Endothelial cell of umbilical vein (primary cell): ENCODE measurements around the gene CEP85L. TPM values are rescaled to one million over a fixed set of nuclear protein-coding genes. Genes with fewer than 3 reads are reported as not detected.

Experiments
- BruUV-seq: library from RNA; stranded (reverse); fragments of 400-500 nt; replicated peaks from 2 replicates; lab custom pipeline; 2021; lab: Mats Ljungman, UMichigan
- CTCF ChIA-PET: fragments of 300-600, 350-600 bp; sonication (Branson Sonifier 250); formaldehyde crosslinking; loops from one replicate; lab custom pipeline; 2021; ENCODE audit warnings: antibody characterized with exemption, inconsistent platforms; lab: Charles Lee
- POLR2A ChIA-PET: fragments of 300-600, 350-600 bp; sonication (Branson Sonifier 250); formaldehyde crosslinking; loops from one replicate; lab custom pipeline; 2021; ENCODE audit warnings: antibody characterized with exemption, inconsistent platforms; lab: Charles Lee
- DNase-seq: peaks from one replicate; pipeline ENCODE4 v3.0.0-alpha.2; 2011; ENCODE audit warnings: low read depth, low spot score
- FAIRE-seq: peaks from 2 replicates; lab custom pipeline; 2011; peaks lifted over from hg19 to GRCh38; lab: Jason Lieb, UNC
- H2AFZ ChIP-seq: 2 replicates; pipeline ENCODE4 v1.6.0; 2012; ENCODE audit warnings: low read depth, low read length, control low read depth, inconsistent platforms
- H3K27ac ChIP-seq: 2 replicates; pipeline ENCODE4 v1.5.1; 2011; ENCODE audit warnings: low read depth, mild to moderate bottlenecking, control low read depth, low read length, moderate library complexity; ENCODE audit not compliant: insufficient read depth
- H3K27me3 ChIP-seq, 2 experiments: 2 replicates each; pipeline versions ENCODE4 v1.6.0 to v1.6.1; 2011; ENCODE audit warnings: low read length in 2 of 2, mixed read lengths in 1 of 2; ENCODE audit not compliant: control insufficient read depth in 2 of 2, insufficient read depth in 2 of 2
- H3K36me3 ChIP-seq, 2 experiments: 2 replicates in 1 of 2; 3 replicates in 1 of 2; pipeline ENCODE4 v1.5.1; 2011; ENCODE audit warnings: low read length in 2 of 2, mild to moderate bottlenecking in 1 of 2, moderate library complexity in 1 of 2; ENCODE audit not compliant: control insufficient read depth in 2 of 2, insufficient read depth in 2 of 2; ENCODE audit errors: extremely low read depth in 1 of 2
- H3K4me1 ChIP-seq: 3 replicates; pipeline ENCODE4 v1.5.1; 2011; ENCODE audit warnings: mild to moderate bottlenecking, low read length; ENCODE audit not compliant: control insufficient read depth, insufficient read depth; ENCODE audit errors: extremely low read depth
- H3K4me2 ChIP-seq: 2 replicates; pipeline ENCODE4 v1.6.1; 2011; ENCODE audit warnings: low read length, control low read depth, mixed read lengths; ENCODE audit not compliant: insufficient read depth
- H3K4me3 ChIP-seq, 3 experiments: fragments of 200-600 bp in 1 of 3; sonication (generic), shearing (Covaris generic) in 1 of 3; replicated peaks in 1 of 3; 2 replicates each; pipeline ENCODE4 v1.5.1; 2011 to 2016; ENCODE audit warnings: control low read depth in 3 of 3, low read length in 3 of 3, mild to moderate bottlenecking in 2 of 3, inconsistent platforms in 1 of 3, low read depth in 1 of 3, moderate library complexity in 1 of 3; ENCODE audit not compliant: insufficient read depth in 1 of 3
- H3K79me2 ChIP-seq: 2 replicates; pipeline ENCODE4 v1.6.0; 2012; ENCODE audit warnings: low read length, inconsistent platforms; ENCODE audit not compliant: control insufficient read depth, insufficient read depth
- H3K9ac ChIP-seq: replicated peaks from 2 replicates; pipeline ENCODE3; 2011; ENCODE audit warnings: low read length, control low read depth; ENCODE audit not compliant: insufficient read depth; ENCODE audit errors: extremely low read depth
- H3K9me1 ChIP-seq: replicated peaks from 3 replicates; pipeline ENCODE4 v1.6.0; 2011; ENCODE audit warnings: mild to moderate bottlenecking, low read length; ENCODE audit not compliant: control insufficient read depth, insufficient read depth; ENCODE audit errors: extremely low read depth
- H3K9me3 ChIP-seq: replicated peaks from 2 replicates; pipeline ENCODE4 v1.5.1; 2012; ENCODE audit warnings: low read length, inconsistent platforms; ENCODE audit not compliant: control insufficient read depth, insufficient read depth
- H4K20me1 ChIP-seq: replicated peaks from 2 replicates; pipeline ENCODE3; 2011; ENCODE audit warnings: mild to moderate bottlenecking, low read length; ENCODE audit not compliant: control insufficient read depth, insufficient read depth; ENCODE audit errors: extremely low read depth
- EZH2 ChIP-seq: IDR thresholded peaks from 2 replicates; pipeline ENCODE4 v1.6.1; 2012; ENCODE audit warnings: borderline replicate concordance, low read depth, mild to moderate bottlenecking, moderate library complexity, low read length, inconsistent platforms; ENCODE audit not compliant: severe bottlenecking
- FOS ChIP-seq: IDR thresholded peaks from 2 replicates; pipeline ENCODE4 v1.6.1; 2011; ENCODE audit warnings: mild to moderate bottlenecking, low read length, moderate library complexity, borderline replicate concordance; ENCODE audit not compliant: insufficient read depth
- GATA2 ChIP-seq: IDR thresholded peaks from 2 replicates; pipeline ENCODE4 v1.7.0; 2011; ENCODE audit warnings: low read depth, mild to moderate bottlenecking, moderate library complexity, mixed read lengths, low read length; ENCODE audit not compliant: insufficient read length, insufficient read depth
- JUN ChIP-seq: IDR thresholded peaks from 2 replicates; pipeline ENCODE4 v1.6.1; 2011; ENCODE audit warnings: borderline replicate concordance, low read depth; ENCODE audit not compliant: insufficient read length, insufficient read depth
- POLR2A ChIP-seq: IDR thresholded peaks from 2 replicates; pipeline ENCODE4 v1.6.1; 2012; ENCODE audit warnings: low read depth, mild to moderate bottlenecking, control low read depth, low read length
- POLR2AphosphoS5 ChIP-seq: IDR thresholded peaks from 2 replicates; pipeline ENCODE4 v1.6.1; 2012; ENCODE audit warnings: low read depth, mild to moderate bottlenecking, control low read depth, low read length, moderate library complexity; ENCODE audit not compliant: insufficient read depth
- dilution Hi-C: fragments of 300-500 bp; cut with MboI; formaldehyde crosslinking; loops from one replicate; pipeline ENCODE4 v1.15.0; 2019; ENCODE audit warnings: low sequenced_read_pairs; ENCODE audit not compliant: extremely low pct_ligation_motif_present
- intact Hi-C: fragments of 100-400 bp; cut with micrococcal nuclease; formaldehyde crosslinking; loops from one replicate; pipeline ENCODE4 v1.10.0; 2022
- polyA plus RNA-seq, 4 experiments: library from polyadenylated mRNA; depleted of rRNA in 3 of 4; stranded (reverse) in 3 of 4; unstranded in 1 of 4; fragments of >200 nt; gene quantifications; 2 replicates each; pipeline versions ENCODE4 v1.2.1 to v1.2.3, GENCODE V29; 2011 to 2012; ENCODE audit warnings: missing spikeins in 1 of 4
- total RNA-seq: library from RNA; stranded (reverse); gene quantifications from 2 replicates; pipeline ENCODE4 v1.2.3, GENCODE V29; 2021
- TF ChIP-seq, protein P1 (sequence below): IDR thresholded peaks from 2 replicates; pipeline ENCODE4 v1.6.1; 2011; ENCODE audit not compliant: insufficient read depth, insufficient read length

The CEP85L gene
- total and polyA plus RNA-seq, 2 donors (not counting 3 experiments of a cell fraction or from before 2014, with no cell fraction given) = 1.8 to 9.2 TPM

DNA sequence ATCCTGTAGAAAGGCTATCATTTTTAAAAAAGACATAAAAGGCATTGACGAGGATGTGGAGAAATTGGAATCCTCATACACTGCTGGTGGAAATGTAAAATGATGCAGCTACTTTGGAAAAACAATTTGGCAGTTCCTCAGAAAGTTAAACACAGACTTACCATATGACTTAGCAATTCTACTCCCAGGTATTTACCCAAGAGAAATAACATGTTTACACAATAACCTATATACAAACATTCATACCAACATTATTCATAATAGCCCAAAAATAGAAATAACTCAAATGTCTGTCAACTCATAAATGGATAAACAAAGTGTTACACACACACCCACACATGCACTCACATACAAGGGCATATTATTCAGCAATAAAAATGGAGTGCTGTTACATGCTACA is 23.4 kb upstream of the CEP85L start:
- Histone ChIP-seq H3K27ac (no peak overlapping the region), H3K27me3 (no peaks in the 10 kb centered on the region), H4K20me1 (no peaks in the 10 kb centered on the region), H3K4me1 (no peaks in the 10 kb centered on the region), H3K36me3 (no peaks in the 10 kb centered on the region), H3K9me3 (no peaks in the 10 kb centered on the region), H3K4me3 (no peak overlapping the region), H2AFZ (no peak overlapping the region), H3K4me2 (no peak overlapping the region), H3K9me1 (no peaks in the 10 kb centered on the region), H3K9ac (no peak overlapping the region), H3K79me2 (no peaks in the 10 kb centered on the region)
- no TSS peak for BruUV-seq
- ChIA-PET POLR2A (no interaction called here), CTCF (interaction anchor here (0.9 kb wide), 1 partner anchor 10 kb away, joined by 3 read pairs; no protein-coding TSS in a partner anchor)
- DNase-seq = no peak
- dilution Hi-C loops = no loop called here
- intact Hi-C loops = no loop called here
- peak; percentile 55 for FAIRE-seq
- TF ChIP-seq POLR2A (no peak), EZH2 (no peak), JUN (no peak)
- TF ChIP-seq, protein P1, sequence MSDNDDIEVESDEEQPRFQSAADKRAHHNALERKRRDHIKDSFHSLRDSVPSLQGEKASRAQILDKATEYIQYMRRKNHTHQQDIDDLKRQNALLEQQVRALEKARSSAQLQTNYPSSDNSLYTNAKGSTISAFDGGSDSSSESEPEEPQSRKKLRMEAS = no peak

DNA sequence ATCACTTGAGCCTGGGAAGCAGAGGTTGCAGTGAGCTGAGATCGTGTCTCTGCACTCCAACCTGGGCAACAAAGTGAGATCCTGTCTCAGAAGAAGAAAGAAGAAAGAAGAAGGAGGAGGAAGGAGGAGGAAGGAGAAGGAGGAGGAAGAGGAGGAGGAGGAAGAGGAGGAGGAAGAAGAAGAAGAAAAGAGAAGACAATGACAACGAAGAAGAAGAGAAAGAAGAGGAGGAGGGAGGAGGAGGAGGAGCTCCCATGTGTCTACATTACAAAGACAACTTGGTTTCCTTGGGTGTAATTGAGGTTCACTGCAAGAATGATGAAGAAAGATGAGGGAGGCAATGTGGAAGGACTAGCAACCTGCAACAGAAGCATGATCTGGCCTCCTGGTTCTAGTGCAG is 21.3 kb upstream of the CEP85L start:
- H3K4me1 ChIP-seq = peaks cover 2% of the 10 kb centered on the region
- no peaks in the 10 kb centered on the region for H3K36me3 ChIP-seq
- H2AFZ ChIP-seq = no peak overlapping the region
- no TSS peak for BruUV-seq
- H3K9me1 ChIP-seq = no peaks in the 10 kb centered on the region
- no peaks in the 10 kb centered on the region for H3K9me3 ChIP-seq
- dilution Hi-C loops = no loop called here
- no peak overlapping the region for H3K4me2 ChIP-seq
- DNase-seq = no peak
- H3K27me3 ChIP-seq = no peaks in the 10 kb centered on the region
- no peaks in the 10 kb centered on the region for H3K79me2 ChIP-seq
- TF ChIP-seq JUN (no peak), FOS (no peak), GATA2 (no peak), POLR2AphosphoS5 (no peak)
- no peaks in the 10 kb centered on the region for H4K20me1 ChIP-seq
- no peak overlapping the region for H3K4me3 ChIP-seq
- POLR2A ChIA-PET = no interaction called here
- CTCF ChIA-PET = no interaction called here
- intact Hi-C loops = no loop called here
- no peak for FAIRE-seq
- H3K27ac ChIP-seq = no peak overlapping the region
- H3K9ac ChIP-seq = no peak overlapping the region
